MM.1S (cell line): ENCODE results near the gene OR8G5.

Experiments used
- CTCF ChIP-seq: fragments of 300-600 bp; sonication (generic); IDR thresholded peaks from 2 replicates; pipeline ENCODE4 v1.5.1; 2016; ENCODE audit warnings: antibody characterized with exemption, low read length, mixed read lengths
- EZH2phosphoT487 ChIP-seq: fragments of 300-600 bp; sonication (generic); IDR thresholded peaks from 2 replicates; pipeline ENCODE4 v1.6.1; 2018; ENCODE audit warnings: antibody characterized with exemption, low read length

- no peak for TF ChIP-seq CTCF
- no peak for TF ChIP-seq EZH2phosphoT487
Measured at GRCh38 chr11:124277207-124277606, 21.0 kb downstream of the OR8G5 start.
